A549 (cell line): Measurements from ENCODE around the gene HSD17B3.

Source experiments
- CTCF ChIP-seq: fragments of >200 bp; sonication (Bioruptor Twin); formaldehyde crosslinking; IDR thresholded peaks from 3 replicates; pipeline ENCODE4 v1.5.1; 2016
- ELK1 ChIP-seq: fragments of 150-350 bp; IDR thresholded peaks from 2 replicates; pipeline ENCODE4 v1.6.1; 2014; ENCODE audit warnings: low read depth, mild to moderate bottlenecking, low read length
- FOSL2 ChIP-seq, 2 experiments: fragments of 450-650 bp in 1 of 2; fragments of >200 bp in 1 of 2; sonication (Bioruptor Twin) in 1 of 2; formaldehyde crosslinking; IDR thresholded peaks; 2 replicates each; pipeline versions ENCODE4 v1.5.0 to v1.6.1; 2016 to 2020; ENCODE audit warnings: mild to moderate bottlenecking in 1 of 2, moderate library complexity in 1 of 2
- KDM1A ChIP-seq: fragments of 200-600 bp; sonication (generic); IDR thresholded peaks from 2 replicates; pipeline ENCODE4 v1.6.1; 2016; ENCODE audit warnings: low read depth, mild to moderate bottlenecking
- MAX ChIP-seq: IDR thresholded peaks from 2 replicates; pipeline ENCODE4 v1.6.1; 2012
- RAD21 ChIP-seq, 2 experiments: fragments of >200 bp in 1 of 2; sonication (Bioruptor Twin) in 1 of 2; formaldehyde crosslinking in 1 of 2; IDR thresholded peaks in 1 of 2; conservative IDR thresholded peaks in 1 of 2; 2 replicates in 1 of 2; 3 replicates in 1 of 2; pipeline ENCODE4 v1.6.1; 2012 to 2018; ENCODE audit warnings: inconsistent platforms in 1 of 2
- RCOR1 ChIP-seq: fragments of 150-350 bp; IDR thresholded peaks from 2 replicates; pipeline ENCODE4 v1.6.1; 2014; ENCODE audit warnings: antibody characterized with exemption, low read length, low read depth
- SMC3 ChIP-seq: fragments of >200 bp; sonication (Bioruptor Twin); formaldehyde crosslinking; IDR thresholded peaks from 3 replicates; pipeline ENCODE4 v1.6.1; 2018; ENCODE audit warnings: inconsistent platforms

- TF ChIP-seq RAD21 (conservative IDR thresholded peaks at IDR 0.05 in 1 of 2, IDR thresholded peaks at IDR 0.05 in 1 of 2), result no peak
- TF ChIP-seq SMC3, result no peak
- TF ChIP-seq CTCF, result no peak
- TF ChIP-seq KDM1A, result no peak
- TF ChIP-seq ELK1, result no peak
- TF ChIP-seq RCOR1, result no peak
- no peak for TF ChIP-seq FOSL2 (IDR thresholded peaks at IDR 0.05)
- no peak for TF ChIP-seq FOSL2 (CRISPR knock-in tag; IDR thresholded peaks at IDR 0.05)
- no peak for TF ChIP-seq MAX
Measured at GRCh38 chr9:96192710-96193109, 109.3 kb downstream of the HSD17B3 start.
